Activated T-cell treated with anti-CD3 and anti-CD28 coated beads, Interleukin-2, amount 50 U/mL, for 48 hours (primary cell): ENCODE data around the gene PIK3AP1.

Source experiments
- DNase-seq, 2 experiments: peaks; one replicate each; pipeline ENCODE4 v3.0.0-alpha.2; 2020

PIK3AP1 gene

DNA sequence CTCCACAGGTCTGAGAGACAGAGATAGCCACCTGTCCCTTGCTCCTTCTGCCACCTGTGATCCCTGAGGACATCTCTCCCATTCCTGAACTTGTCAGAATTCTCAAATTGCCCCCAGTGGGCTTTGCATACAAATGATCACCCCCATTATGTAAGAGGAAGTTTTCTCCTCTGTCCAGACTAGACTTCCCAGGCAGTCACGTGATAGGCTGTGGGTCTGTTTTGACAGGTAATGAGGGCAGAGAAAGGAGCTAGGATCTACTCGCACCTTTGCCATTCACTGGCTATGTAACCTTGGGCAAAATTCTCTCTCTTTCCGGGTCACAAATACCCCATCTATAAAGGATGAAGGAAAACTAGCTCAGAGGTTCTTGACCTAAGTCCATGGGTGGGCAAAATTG lies 112.1 kb downstream of the PIK3AP1 start:
- DNase-seq, result no peak

DNA sequence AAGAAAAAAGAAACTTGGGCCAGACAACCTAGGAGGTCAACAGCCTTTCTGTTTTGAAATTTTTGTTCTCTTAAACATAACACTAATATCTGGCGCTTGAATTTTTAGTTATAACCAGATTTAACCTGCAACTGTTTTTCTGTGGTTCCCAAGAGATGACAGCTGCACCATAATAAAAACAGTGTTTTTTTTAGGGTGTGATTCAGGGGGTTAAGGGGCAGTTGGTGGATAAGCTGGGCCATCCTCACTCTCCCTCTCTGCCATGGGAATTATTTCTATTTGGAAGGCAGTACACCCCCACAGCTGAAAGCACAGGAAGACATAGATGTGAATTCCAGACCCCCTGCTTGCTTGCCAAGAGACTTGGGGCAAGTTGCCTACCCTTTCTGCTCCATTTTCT lies 113.4 kb downstream of the PIK3AP1 start:
- no peak for DNase-seq

DNA sequence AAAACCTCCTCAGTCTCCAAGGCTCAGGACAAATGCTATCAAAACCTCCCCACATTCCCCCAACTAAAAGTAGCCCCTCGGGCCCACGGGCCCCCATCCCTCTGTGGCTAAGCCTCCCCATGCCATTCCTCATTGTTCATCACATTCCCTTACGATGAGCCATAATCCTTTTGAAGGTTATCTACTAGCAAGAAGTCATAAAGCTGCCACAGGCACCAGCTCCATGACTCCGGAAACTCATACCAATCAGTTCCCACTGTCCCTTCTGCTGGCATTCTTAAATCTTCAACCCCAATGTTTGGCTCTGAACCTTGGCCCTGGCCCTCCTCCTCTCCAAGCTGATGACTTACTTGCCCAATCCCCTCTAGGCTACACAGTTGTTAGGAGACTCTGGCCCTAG lies 114.1 kb downstream of the PIK3AP1 start:
- DNase-seq, result no peak

DNA sequence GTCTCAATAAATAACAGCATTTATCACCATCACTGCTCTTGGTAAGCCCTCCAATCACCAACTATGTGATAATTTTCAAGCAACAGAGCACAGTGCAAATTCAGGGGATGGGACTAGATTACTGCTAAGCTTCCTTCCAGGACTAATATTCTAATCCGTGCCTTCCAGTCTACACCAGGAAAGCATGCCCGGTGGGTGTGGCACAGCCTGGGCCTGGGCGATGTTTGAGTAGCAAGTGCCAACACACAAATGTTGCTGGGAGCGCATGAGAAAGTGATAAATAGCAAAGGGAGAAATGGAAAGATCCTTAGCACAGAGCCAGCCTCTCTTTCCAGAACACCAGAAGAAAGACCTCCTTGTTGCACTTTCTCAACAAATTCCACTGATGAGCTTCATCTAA lies 120.0 kb downstream of the PIK3AP1 start:
- no peak for DNase-seq

DNA sequence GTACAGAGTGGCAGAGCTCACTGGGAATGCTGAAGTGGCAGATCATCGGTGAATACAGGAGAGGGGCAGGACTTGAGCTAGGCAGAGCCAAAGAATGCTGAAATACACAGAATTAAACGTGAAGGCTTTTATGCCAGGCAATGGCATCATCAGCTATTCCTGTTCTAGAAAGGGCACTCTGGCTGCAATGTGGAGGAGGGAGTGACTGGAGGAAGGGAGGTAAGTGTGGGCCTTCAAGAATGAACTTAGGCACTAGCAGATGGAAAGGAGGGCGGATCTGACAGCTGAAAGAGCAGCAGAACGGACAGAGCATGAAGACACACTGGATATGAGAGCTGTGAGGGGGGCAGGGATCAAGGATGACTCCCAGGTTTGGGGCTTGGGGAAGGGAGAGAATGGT lies 121.5 kb downstream of the PIK3AP1 start:
- no peak for DNase-seq

DNA sequence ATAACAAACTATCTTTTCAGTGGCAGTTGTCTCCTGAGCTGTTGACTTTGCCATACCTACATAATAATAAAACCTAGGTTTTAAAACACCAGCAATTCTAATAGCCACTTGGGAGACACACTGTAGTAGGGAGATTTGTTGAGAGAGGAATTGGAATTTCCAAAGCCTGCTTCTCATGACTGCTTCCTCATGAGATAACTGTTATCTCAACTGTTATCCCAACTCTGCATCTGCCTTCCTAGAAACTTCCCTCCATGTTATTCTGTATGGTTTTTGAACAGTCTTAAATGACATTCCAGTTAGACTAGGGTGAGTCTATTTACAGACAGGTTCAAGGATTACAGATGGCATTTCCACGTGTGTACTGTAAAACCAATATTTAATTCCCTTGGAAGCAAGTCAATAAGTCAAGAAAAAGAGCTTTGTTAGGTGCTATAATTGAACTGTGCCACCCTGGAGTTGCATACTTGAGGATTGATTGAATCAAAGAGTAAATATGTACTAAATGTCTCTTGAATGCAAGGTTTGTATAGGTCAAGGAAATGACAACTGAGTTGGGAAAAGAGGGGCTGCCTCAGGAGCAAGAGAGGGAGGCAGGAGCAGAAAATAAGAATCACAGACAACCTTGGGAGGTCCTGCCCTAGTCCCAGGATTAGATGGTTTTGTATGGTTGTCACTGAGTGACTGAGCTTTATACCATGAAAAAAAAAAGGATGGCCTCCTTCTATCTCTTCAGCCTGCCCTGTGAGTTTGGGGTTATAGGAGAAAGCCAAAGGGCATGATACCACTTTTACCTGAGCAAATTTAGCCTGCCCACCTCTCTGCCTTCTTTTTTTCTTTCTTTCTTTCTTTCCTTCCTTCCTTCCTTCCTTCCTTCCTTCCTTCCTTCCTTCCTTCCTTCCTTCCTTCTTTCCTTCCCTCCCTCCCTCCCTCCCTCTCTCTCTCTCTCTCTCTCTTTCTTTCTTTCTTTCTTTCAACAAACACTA lies 123.6 kb downstream of the PIK3AP1 start:
- no peak for DNase-seq

DNA sequence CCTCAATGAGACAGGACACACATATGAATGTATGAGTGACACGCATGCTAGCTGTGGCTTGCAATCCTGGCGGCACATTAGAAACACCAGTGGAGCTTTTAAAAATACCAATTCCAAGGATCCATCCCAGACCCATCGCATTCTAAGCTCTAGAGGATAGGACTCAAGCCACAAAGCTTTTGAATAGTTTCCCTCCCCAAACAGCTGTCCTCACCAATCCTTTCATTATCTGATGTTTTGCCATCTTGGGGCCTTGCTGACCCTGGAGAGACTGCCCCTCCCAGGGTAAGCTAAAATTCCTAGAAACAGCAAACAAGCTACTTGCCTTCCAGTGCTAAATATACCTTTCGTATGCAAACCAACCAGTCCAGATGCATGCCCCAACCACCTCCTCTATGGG lies 124.6 kb downstream of the PIK3AP1 start:
- DNase-seq, result no peak

DNA sequence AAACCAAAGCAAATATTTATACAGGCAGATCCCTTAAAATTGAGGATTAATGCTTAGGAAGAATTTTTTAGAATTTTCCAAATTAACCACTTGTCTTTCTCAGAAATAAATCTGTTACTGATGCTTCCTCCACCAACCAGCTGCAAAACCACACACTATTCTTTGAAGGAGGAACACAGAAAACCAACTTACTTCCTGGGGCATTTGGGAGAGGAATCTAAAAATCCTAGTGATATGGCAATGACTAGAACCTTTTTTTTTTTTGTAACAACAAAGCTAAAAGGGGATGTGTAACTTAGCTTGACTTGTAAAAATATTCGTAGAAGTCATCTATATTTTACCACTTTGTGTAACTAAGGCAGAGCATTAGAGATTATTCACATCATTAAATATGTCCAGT lies 128.4 kb downstream of the PIK3AP1 start:
- no peak for DNase-seq

DNA sequence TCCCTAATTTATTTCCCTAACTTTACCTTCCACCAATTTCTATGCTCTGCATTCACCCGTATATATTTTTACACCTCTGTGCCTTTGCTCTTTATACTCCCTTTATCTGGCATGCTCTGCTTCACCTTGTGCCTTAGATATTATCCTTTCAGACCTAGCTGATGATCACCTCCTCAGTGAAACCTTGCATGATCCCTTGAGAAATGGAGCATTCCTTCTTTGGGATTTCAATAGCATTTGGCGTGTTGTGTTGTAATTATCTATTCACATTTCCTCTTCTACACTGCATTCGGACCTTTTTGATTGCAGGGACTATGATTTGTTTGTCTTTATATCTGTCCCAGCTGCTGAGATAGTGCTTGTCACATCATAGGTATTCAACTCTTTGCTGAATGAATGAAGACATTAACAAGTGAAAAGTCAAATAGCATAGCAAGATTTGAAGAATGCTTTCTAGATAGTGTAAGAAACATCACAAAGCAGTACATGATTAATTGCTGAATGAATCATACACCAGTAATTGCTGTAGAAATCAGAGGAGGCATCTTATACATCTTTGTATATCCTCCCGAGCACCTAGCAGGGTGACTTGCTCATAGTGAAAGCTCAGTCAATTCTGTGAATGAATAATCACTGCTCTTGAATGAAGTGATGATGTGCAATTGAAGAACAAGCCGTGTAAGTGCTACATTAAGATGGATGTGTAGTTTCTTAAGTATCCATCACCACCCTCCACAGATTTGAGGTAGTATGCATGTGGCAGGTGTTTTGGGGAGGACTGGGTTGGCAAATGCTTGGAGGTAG lies 131.5 kb downstream of the PIK3AP1 start:
- DNase-seq, result peak; percentile 33 to 44

DNA sequence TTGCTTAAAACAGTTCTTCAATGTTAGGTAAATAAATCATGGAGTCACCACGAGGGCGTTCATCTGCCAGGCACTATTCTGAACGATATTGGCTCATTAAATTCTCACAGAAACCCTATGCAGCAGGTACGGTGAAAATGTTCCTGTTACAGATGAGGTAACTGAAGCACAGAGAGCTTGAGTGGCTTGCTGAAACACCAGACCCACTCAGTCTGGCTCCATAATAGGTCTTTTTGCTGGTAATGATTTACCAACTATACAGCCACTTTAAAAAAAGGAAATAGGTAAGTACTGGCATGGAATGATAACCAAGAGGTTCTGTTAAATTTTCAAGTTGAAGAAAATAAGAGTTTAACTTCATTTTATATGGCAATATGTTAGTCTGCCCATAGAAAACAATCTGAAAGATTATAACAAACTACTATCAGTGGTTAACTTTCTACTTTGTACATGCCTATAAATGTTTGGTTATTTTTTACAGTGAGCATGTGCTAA lies 132.2 kb downstream of the PIK3AP1 start:
- no peak for DNase-seq

DNA sequence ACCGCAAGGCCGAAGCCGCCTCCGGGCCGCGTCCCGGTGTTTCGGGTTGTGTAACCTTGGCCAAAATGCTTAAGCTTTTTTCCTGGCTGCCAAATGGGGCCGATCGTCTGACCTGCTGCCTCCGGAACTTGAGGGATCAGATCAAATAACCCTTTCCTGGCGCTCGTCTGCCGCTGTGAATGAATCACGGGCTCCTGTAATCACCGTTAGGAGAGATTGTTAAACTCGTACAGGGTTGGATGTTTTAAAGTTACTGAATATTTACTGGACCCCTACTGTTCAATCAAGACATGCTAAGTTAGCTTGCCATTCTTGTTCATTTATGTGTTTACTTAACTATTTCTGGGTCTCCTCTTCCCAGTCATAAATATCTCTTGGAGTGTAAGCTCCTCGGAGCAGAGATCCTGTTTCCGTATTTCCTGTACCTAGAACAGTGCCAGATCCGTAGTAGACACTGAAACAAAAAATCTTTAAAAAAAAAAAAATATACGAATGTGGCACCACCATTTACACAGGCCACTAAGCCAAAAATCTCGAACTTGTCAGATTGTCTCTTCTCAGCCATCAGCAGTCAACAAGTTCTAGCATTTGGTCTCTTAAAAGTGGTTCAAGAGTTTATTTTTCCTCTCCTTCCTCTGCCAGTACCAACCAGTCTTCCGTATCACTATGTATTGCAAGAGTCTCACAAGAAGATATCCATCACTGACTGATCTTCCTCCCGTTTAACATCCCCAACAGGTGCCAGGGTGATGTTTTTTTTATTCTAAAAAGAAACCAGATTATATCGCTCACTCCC lies 132.9 kb downstream of the PIK3AP1 start:
- peak in 1 of 2 experiments; percentile 72 for DNase-seq

DNA sequence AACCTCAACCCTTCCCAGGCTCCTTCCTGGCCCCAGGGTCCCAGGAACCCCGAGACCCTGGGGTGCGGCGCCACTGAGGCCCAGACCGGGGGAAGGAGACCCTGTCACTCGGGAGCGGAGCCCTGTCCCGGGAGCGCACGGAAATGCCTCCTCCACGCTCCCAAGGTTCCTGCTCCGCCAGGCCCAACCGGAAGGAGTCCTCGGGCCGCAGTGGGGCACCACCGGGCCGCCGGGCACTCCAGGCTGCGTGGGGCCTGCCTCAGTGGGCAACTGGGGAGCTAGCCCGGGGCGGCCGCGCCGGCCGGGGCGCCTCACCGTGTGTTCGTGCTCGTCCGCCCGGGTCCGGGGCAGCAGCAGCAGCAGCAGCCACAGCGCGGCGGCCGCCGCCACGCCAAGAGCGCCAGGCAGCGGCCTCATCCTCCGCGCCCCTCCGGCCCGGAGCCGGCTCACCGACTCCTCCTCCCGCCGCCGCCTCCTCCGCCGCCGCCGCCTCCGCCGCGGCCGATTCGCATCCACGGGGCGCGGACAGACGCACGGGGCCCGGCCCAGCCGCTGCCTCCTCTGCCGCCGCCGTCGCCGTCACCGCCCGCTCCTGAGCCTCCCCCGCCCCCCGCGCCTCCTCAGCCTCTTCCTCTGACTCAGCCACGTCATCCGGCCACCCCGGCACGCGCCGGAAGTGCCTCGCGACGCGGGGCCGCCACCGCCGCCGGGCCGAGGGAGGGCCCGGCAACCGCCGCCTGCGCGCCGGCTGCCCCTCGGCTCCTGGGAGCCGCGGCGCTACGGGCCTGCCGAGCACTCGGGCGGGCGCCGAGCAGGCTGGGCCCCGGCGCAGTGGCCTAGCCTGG lies 133.7 kb downstream of the PIK3AP1 start, which contains the start of gene TM9SF3:
Gene TM9SF3, minus strand, starts transcription at position 594 of the 845 bp plus-strand sequence. Its CDS starts 177 bp downstream, at position 417.
- DNase-seq, result peak; percentile 91 to 94

DNA sequence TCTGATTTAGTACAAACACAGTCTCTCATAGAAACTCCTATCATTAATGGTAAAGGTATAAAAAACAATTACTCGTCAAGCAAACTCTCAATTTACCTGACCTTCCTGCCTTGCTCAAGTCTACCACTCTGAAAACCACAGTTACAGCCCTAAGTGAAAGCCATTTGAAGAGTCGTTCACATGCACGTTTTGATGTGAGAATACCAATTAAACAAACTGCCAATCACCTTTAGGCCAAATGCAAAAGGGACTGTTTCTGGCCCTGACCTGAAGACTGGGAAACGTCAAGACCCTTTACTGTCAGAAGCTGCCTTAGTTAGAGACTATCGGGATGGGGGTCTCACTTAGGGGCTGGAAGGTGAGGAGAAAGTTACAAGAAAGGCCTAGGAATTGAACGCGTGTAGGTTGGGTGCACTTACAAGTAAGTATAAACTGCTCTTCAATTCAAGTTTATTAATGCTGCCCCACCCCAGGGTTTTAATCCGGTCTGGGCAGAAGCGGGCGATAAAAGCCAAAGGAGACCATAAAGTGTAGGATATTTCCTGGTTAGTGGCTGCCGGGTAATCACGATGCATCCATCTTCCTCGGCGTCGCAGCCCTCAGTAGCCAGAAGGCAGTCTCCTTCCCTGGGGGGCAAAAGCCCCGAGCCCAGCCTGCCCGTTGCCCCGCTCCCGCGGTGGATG lies 134.4 kb downstream of the PIK3AP1 start:
- no peak for DNase-seq

DNA sequence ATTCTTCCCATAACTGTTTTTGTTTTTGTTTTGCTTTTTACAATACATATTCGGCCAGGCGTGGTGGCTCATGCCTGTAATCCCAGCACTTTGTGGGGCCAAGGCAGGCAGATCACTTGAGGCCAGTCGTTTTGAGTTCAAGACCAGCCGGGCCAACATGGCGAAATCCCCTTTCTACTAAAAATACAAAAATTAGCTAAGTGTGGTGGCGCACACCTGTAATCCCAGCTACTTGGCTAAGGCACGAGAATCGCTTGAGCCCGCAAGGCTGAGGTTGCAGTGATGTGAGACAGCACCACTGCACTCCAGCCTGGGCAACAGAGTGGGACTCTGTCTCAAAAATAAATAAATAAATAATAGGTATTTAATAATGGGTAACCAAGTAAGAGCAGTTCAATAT lies 135.8 kb downstream of the PIK3AP1 start:
- no peak for DNase-seq

DNA sequence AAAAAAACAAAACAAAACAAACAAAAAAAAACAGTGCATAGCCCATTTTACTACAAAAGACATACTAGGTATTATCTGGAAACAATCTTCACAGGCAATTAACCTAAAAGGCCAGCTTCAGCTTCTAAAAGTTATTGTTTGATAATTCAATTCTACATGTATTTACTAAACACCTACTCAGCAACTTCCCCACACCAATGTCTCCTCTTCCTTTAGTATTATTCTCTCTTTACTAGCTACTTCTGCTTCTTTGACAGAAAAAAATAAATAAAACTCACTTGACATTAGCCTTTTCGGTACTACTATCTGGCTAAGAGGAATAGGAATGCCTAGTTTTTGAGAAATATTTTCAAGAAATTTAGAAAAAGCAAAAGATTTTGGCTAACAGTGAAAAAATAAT lies 136.3 kb downstream of the PIK3AP1 start:
- DNase-seq, result no peak

DNA sequence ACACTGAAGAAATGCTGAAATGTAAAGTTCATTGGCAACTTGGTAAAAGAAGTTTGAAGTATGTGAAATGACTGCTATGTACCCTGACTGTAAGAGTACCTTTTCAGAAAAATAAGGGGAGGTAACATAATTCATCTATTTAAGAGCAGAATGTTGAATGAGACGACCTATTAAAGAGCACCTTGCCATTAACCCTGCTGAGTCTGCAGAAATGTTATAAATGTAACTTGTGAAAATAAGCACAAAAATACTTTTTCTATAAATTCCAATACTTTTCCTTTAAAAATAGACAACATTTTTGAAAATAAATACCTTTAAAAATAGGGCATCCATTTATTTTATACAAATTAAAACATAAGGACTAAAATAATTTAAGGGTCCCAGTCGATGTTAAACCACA lies 141.2 kb downstream of the PIK3AP1 start:
- DNase-seq, result no peak

DNA sequence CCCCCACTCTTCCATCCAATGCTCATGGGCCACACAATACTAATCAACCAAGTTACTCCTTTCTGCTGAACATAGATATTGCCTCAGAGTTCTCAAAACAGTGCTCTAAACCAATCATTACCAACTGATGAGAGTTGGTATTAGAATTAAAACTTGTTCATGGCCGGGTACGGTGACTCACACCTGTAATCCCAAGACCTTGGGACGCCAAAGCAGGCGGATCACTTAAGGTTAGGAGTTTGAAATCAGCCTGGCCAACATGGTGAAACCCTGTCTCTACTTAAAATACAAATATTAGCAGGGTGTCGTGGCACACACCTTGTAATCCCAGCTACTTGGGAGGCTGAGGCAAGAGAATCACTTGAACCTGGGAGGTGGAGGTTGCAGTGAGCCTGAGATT lies 141.7 kb downstream of the PIK3AP1 start:
- no peak for DNase-seq

DNA sequence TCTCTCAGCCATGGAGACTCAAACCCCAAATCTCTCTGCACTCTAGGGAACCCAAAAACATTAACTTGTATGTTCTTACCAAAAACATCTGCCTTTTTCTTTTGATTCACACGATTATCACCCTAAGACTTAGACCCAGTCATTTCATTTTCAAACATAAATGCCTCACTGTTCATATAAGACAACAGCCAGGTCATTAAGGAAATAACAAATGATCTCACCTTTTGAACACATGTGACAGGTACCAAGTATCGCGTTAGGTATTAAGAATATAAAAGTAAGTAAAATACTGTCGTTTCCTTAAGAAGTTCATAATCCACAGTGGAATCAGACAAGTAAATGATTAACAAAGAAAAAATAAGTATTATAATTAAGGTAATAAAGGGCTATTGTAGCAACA lies 142.3 kb downstream of the PIK3AP1 start:
- no peak for DNase-seq

DNA sequence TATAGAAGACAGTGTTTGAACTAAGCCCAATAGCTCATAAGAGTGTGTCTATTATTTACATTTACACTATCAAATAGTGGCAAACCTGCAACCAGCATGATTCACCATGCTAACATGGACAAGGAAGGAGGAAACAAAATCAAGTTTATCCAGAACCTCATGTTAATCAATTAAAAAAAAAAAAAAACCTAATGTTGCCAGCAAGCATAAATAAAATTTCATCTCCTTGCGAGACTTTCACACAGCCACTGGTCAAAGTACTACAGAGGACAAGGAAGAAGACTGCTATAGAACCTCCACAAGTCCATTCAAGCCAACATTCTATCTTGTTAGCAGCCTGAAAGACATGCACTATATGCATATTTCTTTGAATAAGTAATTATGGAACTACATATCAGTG lies 143.2 kb downstream of the PIK3AP1 start:
- DNase-seq, result no peak

DNA sequence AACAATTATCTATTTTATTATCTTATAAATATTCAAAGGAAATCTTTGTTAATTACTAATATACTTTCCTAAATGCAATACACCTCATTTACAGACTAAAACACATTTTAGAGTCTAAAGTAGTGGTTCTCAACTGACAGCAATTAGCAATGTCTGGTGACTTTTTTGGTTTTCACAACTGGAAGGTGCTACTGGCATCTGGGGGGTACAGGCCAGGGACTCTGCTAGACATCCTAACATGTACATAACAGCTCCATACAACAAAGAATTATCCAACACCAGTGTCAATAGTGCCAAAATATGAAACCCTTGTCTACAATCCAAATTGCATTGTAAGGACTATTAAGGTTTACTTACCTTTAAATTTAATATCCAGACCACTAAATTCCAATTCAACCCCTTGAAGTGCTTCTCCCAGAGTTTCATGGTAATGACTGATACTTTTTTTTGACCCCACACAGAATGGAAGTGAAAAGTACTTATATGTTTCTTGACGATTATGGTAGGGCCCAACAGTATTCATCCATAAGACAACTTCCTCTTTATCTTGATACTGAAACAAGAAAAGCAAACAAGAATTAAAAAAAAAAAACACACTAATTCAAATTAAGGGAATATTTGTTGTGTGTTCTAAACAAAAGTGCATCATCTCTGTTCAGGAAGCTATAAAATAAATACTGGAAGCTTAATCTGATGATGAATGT lies 143.9 kb downstream of the PIK3AP1 start:
- no peak for DNase-seq
